COLO829 (cell line): ENCODE data around the gene GOLPH3L.
"Not testable (repeated sequence)": the region's sequence is repeated elsewhere in the genome, so short reads cannot be mapped to it uniquely, and the experiment has no call there.

Experiments
- DNase-seq: peaks from one replicate; pipeline ENCODE4 v3.0.0; 2012; ENCODE audit warnings: low spot score

The GOLPH3L gene

GRCh38 chr1:150657064-150657463 is 39.9 kb downstream of the GOLPH3L start:
- not testable (repeated sequence) for DNase-seq

GRCh38 chr1:150654635-150655034 is 42.3 kb downstream of the GOLPH3L start:
- DNase-seq, result not testable (repeated sequence)

DNA sequence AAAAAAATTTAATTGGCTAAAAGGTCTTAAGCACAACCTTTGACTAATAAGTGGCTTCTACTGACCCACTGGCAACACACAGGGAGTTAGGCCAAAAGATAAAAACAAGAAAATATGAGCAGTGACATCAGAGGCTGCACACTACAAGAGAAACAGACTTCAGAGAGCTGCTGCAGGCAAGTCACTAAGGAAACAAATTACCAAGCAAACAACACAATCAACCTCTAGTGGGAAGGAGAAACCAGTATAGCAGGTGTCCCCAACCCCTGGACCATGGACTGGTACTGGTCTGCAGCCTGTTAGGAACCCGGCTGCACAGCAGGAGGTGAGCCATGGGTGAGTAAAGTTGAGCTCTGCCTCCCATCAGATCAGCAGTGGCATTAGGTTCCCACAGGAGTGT is 46.8 kb downstream of the GOLPH3L start:
- DNase-seq, result no peak

- DNase-seq, result no peak
Observed at GRCh38 chr1:150649441-150650075, 47.4 kb downstream of the GOLPH3L start.

GRCh38 chr1:150642296-150642695 is 54.7 kb downstream of the GOLPH3L start:
- DNase-seq, result no peak

DNA sequence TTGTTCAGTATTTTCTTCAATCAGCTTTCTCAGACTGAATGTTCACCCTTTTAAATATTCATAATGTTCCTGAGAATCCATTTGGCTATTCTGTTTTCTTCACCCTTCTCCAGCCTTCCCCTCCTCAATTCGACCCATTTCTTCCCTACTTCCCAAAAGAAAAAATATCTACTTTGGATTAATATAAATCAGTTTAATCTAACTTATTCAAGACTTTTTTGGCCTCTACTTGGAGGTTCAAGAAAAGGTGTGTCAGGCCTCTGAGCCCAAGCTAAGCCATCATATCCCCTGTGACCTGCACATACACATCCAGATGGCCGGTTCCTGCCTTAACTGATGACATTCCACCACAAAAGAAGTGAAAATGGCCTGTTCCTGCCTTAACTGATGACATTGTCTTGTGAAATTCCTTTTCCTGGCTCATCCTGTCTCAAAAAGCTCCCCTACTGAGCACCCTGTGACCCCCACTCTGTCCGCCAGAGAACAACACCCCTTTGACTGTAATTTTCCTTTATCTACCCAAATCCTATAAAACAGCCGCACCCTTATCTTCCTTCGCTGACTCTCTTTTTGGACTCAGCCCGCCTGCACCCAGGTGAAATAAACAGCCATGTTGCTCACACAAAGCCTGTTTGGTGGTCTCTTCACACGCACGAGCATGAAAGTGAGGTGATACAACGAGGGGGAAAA is 55.7 kb downstream of the GOLPH3L start:
- not testable (repeated sequence) for DNase-seq

- not testable (repeated sequence) for DNase-seq
Observed at GRCh38 chr1:150638430-150638829, 58.5 kb downstream of the GOLPH3L start.

GRCh38 chr1:150634839-150635622 is 61.9 kb downstream of the GOLPH3L start:
- not testable (repeated sequence) for DNase-seq

GRCh38 chr1:150629115-150629928 is 67.6 kb downstream of the GOLPH3L start, which contains the start of gene ENSA:
TSS of gene ENSA (minus strand) at chr1:150629612. CDS start at chr1:150629470, 142 bp downstream.
- DNase-seq, result peak; percentile 99

DNA sequence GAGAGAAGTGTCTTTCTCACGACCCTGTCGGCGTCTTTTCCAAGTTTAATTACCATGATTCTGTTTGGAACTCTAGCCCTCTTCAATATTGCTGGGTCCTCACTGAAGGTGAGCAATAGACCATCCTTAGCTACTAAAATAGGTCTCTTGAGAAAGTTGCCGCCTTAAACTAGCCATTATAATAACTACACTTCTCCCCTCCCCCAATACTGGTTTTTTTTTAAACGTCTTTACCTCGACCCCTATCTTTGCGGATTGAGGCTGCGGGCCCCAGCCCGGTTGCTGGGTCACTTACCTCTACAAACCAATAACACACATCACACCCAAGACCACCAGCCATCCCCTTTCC is 68.2 kb downstream of the GOLPH3L start:
- DNase-seq, result no peak

GRCh38 chr1:150627826-150628410 is 69.0 kb downstream of the GOLPH3L start:
- no peak for DNase-seq

- DNase-seq, result peak; percentile 60
Observed at GRCh38 chr1:150626150-150626549, 70.8 kb downstream of the GOLPH3L start.

DNA sequence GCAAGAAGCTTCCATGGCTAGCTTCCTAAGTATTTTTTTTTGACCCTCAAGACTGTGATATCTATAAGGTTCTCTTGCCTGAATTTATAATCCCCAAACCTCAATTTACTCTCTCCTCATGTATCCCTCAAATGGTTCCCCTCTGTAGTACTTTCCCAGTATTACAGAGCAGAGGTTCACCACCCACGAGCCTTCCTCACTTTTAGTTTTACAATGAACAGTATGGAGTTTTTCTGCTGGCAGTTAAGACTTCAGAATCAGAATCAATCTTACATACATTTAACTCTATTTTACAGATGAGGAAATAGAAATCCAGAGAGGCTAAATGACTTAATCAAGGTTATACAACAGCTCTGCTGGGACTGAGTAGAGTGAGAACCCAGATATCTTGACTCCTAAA is 72.4 kb downstream of the GOLPH3L start:
- DNase-seq, result not testable (repeated sequence)

GRCh38 chr1:150624134-150624533 is 72.8 kb downstream of the GOLPH3L start:
- not testable (repeated sequence) for DNase-seq

DNA sequence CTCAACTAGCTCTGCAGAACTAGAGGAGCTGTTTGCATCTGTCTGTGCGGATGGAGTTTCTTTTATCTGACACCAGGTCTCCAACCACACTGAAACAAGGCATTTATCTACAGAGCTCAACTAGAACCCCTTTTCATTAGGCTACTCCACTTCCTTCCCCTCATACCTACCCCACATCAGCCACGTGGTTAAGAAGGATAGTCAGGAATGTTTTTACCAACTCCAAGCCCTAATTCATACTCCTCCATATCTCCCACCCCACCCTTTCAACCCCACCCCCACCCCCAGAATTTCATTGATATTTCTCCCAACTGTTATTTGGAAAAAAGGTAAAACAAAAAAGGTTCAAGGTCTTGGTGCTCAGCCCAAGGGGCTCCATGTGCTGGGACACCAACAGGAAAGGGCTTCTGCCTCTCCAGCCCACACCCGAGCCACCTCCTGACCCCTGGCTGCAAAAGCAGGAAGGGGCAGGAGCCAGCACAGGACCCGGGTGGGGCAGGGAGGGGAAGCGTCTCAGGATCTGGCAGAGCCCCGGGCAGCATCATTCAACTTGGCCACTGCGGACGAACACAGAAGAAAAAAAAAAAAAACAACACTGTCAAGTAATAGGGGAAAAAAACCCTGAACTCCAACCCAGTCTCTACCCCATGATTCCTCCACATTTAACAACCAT is 74.5 kb downstream of the GOLPH3L start:
- DNase-seq, result no peak

GRCh38 chr1:150621497-150622302 is 75.3 kb downstream of the GOLPH3L start:
- peak; percentile 70 for DNase-seq

DNA sequence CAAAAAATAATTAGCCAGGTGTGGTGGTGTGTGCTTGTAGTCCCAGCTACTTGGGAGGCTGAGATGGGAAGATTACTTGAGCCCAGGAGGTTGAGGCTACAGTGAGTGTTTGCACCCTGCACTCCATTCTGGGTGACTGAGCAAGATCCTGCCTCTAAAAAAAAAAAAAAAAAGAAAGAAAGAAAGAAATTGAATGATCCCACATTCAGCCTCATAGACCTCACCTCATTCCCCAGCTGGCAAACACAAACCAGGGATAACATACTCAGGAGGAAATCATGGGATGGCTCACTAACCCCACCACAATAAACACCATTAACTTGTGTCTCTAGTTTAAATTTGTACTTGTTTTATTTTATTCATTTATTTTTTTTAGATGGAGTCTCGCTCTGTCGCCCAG is 76.0 kb downstream of the GOLPH3L start:
- no peak for DNase-seq

GRCh38 chr1:150619576-150620509 is 77.1 kb downstream of the GOLPH3L start:
- DNase-seq, result peak; percentile 90
